IPS-18c (cell line): Measurements from ENCODE around the gene CAMP.
"Not testable (repeated sequence)": the region's sequence is repeated elsewhere in the genome, so short reads cannot be mapped to it uniquely, and the experiment has no call there.

Source experiments
- H3K4me3 ChIP-seq: 2 replicates; pipeline ENCODE4 v1.7.0; 2013; ENCODE audit warnings: low read depth, mild to moderate bottlenecking, low read length, moderate library complexity; ENCODE audit not compliant: insufficient read depth
- H3K9me3 ChIP-seq: one replicate; pipeline ENCODE4 v1.6.1; 2013; ENCODE audit warnings: mild to moderate bottlenecking, low read length, moderate library complexity; ENCODE audit not compliant: control insufficient read depth, insufficient read depth

Gene CAMP

GRCh38 chr3:48240000-48240963 is 17.0 kb downstream of the CAMP start:
- H3K4me3 ChIP-seq: peak overlapping the region; percentile 94
- H3K9me3 ChIP-seq: no peaks in the 10 kb centered on the region

DNA sequence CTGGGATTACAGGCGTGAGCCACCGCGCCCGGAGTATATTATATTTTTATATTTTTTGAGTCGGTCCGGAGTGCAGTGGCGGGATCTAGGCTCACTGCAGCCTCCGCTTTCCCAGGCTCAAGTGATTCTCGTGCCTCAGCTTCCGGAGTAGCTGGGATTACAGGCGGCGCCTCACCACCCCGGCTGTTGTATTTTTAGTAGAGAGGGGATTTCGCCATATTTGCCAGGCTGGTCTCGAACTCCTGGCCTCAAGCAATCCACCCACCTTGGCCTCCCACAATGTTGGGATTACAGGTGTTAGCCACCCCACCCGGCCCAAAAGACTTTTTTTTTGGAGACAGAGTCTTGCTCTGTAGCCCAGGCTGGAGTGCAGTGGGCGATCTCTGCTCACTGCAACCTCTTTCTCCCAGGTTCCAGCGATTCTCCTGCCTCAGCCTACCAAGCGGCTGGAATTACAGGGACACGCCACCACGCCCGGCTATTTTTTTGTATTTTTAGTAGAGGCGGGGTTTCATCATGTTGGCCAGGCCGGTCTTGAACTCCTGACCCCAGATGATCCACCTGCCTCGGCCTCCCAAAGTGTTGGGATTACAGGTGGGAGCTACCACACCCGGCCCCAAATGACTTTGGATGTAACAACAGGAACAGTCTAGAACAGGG is 18.6 kb downstream of the CAMP start:
- peak overlapping the region; percentile 94 for H3K4me3 ChIP-seq

GRCh38 chr3:48243886-48244285 is 20.6 kb downstream of the CAMP start:
- Histone ChIP-seq H3K4me3 (peak overlapping the region; percentile 36; the same call in 1 of the 2 replicates), H3K9me3 (no peaks in the 10 kb centered on the region)

More for the DNA sequence above, 18.6 kb downstream of the CAMP start:
- H3K9me3 ChIP-seq: no peaks in the 10 kb centered on the region

- Histone ChIP-seq H3K4me3 (no peak overlapping the region), H3K9me3 (no peaks in the 10 kb centered on the region)
These were observed 21.2 kb downstream of the CAMP start for GRCh38 chr3:48244461-48244860.

DNA sequence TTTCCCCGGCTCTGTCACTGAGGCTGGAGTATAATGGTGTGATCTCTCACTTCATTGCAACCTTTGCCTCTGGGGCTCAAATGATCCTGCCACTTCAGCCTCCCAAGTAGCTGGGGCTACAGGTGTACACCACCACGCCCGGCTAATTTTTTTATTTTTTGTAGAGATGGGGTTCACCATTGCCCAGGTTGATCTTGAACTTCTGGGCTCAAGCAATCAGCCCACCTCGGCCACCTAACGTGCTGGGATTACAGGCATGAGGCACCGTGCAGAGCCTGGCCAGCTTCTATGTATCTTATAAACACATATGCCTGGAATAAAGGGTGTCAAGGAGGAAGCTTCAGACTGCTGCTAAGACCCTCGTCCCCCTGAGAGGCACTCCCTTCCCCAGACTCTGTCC is 21.8 kb downstream of the CAMP start:
- H3K9me3 ChIP-seq: no peaks in the 10 kb centered on the region
- no peak overlapping the region for H3K4me3 ChIP-seq

DNA sequence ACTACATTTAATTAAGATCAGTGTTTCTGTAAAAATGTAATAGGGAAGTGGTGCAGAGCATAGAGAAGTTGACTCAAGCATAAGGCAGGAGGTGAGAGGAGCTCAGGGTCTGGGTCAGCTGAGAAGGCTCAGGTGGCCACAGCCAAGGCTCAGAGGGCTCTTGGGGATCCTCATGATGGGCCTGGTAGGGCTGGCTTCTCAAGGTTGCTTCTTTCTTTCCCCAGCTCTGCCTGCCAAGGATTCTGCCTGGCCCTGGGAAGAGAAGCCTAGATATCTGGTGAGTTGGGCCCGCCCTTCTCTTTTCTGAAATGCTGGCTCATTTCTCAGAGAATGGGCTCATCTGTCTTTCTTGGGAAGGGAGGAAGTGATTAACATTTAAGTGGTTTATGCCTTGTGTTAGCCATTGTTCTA is 24.1 kb downstream of the CAMP start:
- H3K4me3 ChIP-seq: no peak overlapping the region

DNA sequence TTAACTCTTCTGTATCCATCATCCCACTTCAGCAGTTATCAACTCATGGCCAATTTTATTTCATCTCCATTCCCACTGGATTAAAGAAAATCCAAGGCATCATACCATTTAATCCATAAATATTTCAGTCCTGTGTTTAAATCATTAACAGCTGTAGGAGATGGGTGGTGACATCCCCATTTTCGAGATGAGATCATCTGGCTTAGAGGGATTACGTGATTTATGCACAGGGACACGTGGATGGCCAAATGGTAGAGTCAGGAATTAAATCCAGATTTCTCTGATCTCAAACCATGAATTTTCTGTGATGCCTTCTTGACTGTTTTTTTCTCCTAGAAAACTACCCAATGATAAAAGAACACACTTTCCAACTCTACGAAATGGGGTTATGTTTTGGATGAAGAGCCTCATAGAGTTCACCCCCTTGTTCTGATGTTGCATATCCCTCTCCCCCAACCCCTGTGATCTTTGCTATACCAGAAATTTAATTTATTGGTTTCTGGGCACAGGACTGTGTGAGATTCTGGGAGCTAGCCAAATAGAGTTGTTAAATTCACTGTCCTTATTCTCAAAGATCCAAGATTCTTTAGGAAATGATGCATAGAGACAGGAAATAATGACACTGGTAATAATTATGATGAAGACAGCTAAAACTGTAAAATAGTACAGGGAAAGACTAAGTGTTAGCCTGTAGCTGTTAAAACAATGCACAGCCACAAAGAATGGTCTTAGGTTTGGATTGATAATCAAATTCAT is 25.0 kb downstream of the CAMP start:
- Histone ChIP-seq H3K9me3 (no peaks in the 10 kb centered on the region), H3K4me3 (no peak overlapping the region)

More for the DNA sequence above, 24.1 kb downstream of the CAMP start:
- H3K9me3 ChIP-seq: no peaks in the 10 kb centered on the region

DNA sequence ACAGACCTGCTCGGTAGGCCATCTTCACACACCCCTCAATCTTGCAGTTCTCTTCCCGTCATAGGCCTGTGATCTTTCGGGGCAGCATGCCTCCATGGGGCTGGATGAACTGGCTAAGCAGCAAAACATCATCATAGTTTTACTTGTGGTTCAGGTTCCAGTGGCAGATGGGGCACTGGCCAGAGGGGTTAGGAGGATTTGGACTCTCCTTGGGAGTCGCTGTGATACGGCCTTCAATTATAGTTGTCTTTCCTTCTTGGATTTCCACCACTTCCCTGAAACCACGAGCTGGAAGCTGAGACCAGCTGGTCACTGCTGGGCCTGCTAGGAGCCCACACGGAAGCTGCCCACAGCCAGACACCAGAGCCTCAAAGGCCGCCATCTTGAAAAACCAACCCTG is 33.3 kb downstream of the CAMP start:
- Histone ChIP-seq H3K4me3 (no peak overlapping the region), H3K9me3 (peaks cover 3% of the 10 kb centered on the region)

DNA sequence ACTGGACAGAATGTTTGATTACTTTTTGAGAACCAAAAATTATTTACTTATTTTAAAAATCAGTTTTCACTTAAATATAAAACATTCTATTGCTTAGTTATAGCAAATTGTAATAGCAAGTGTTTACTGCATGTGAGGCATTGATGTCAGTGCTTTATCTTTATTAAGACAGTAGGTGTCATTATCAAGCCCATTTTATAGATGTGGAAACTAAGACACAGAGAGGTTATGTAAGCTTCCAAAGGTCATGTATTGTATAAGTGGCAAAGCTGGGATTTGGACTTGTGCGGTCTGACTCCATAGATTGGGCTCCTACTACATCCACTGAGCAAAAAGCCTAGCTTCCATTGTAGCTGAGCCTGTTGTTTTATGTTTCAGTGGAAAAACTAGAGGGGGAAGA is 35.2 kb downstream of the CAMP start:
- H3K4me3 ChIP-seq: no peak overlapping the region

GRCh38 chr3:48267782-48268181 is 44.5 kb downstream of the CAMP start:
- Histone ChIP-seq H3K4me3 (no peak overlapping the region), H3K9me3 (peaks cover 2% of the 10 kb centered on the region)

More for the DNA sequence above, 35.2 kb downstream of the CAMP start:
- peaks cover 3% of the 10 kb centered on the region for H3K9me3 ChIP-seq

- peaks cover 2% of the 10 kb centered on the region for H3K9me3 ChIP-seq
- no peak overlapping the region for H3K4me3 ChIP-seq
These were observed 45.2 kb downstream of the CAMP start for GRCh38 chr3:48268381-48268935.

DNA sequence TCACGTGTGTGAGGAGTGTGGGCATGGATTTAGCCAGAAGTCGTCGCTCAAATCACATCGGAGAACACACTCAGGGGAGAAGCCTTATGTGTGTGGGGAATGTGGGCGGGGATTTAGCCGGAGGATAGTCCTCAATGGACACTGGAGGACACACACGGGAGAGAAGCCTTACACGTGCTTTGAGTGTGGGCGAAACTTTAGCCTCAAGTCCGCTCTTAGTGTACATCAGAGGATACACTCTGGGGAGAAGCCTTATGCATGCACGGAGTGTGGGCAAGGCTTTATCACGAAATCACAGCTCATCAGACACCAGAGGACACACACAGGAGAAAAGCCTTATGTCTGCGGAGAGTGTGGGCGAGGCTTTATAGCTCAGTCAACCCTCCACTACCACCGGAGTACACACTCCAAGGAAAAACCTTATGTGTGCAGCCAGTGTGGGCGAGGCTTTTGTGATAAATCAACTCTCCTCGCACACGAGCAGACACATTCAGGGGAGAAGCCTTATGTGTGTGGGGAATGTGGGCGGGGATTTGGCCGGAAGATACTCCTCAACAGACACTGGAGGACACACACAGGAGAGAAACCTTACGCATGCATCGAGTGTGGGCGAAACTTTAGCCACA is 45.8 kb downstream of the CAMP start:
- Histone ChIP-seq H3K9me3 (peaks cover 2% of the 10 kb centered on the region), H3K4me3 (no peak overlapping the region)

DNA sequence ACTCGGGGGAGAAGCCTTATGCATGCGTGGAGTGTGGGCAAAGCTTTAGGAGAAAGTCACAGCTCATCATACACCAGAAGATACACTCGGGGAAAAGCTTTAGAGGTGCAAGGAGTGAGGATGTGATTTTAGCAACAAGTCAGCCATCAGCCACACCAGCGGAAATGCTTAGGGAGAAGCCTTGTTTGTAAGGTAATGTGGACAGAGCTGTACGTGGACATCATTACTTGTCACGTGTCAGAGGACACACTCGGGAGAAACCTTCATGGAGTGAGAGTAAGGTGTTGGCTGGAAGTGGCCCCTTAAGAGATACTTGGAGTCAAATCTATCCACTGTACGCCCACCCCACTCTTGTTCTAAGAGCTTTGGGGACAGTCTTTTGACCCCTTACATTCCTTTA is 46.3 kb downstream of the CAMP start:
- Histone ChIP-seq H3K4me3 (no peak overlapping the region), H3K9me3 (peaks cover 2% of the 10 kb centered on the region)

- H3K9me3 ChIP-seq: peaks cover 2% of the 10 kb centered on the region
- H3K4me3 ChIP-seq: no peak overlapping the region
These were observed 47.0 kb downstream of the CAMP start for GRCh38 chr3:48270306-48270705.

- not testable (repeated sequence) for H3K4me3 ChIP-seq, H3K9me3 ChIP-seq
These were observed 47.9 kb downstream of the CAMP start for GRCh38 chr3:48271223-48271622.

- H3K9me3 ChIP-seq: peaks cover 2% of the 10 kb centered on the region
These were observed 48.6 kb downstream of the CAMP start for GRCh38 chr3:48271763-48272498.

More at GRCh38 chr3:48271763-48272498, 48.6 kb downstream of the CAMP start:
- H3K4me3 ChIP-seq: no peak overlapping the region
